C4-2B (cell line): Measurements from ENCODE around the gene UGT1A1.

ENCODE experiments used
- ZFX ChIP-seq: fragments of 450-650 bp; IDR thresholded peaks from 2 replicates; pipeline ENCODE4 v1.6.1; 2017
- TF ChIP-seq, protein P1 (sequence below): fragments of 450-650 bp; conservative IDR thresholded peaks from 2 replicates; pipeline ENCODE4 v1.5.1; 2017; ENCODE audit warnings: mild to moderate bottlenecking

DNA sequence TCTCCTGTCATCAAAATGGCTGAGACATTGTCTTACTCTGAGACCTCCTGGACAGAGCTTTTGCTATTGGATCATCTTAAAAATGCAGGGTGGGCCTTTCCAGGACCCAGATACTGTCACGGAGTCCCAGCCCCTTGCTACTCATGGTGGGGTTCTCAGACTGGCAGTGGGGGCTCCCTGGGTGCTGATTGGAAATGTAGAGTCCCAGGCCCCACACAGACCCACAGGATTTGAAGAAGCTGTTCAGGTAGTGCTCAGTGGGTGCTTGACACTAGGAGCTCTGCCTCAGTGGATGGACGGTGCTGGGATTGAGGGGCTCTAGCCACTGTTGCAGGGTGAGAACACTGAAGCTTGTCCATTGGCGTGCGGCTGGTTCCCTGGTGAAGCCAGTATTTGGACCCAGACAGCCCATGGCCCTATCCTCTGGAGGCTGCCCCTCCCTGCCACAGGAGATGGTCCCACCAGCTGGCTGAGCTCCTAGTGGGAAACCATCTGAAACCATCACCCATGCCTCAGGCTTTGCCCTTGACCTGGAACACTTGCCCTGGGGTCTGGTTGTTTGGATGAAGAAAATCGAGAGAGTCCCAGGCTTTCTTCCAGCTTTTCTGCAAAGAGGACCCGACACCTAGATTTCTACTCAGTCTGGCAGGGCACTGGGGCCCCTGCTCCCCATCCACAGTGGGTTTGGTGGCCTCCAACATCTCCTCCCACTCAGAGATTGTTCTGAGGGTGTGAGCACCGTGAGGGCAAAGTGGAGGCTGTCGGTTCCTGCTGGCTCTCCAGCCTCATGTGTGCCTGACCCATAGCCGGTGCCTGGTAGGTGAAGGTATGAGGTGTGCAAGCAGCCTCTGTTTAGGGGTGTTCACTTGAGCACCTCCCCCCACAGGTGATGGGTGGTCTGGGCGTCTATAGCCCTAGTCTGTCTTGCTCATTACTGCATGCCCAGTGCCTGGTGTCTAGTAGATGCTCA, 48.2 kb downstream of the UGT1A1 start:
- TF ChIP-seq, protein P1, sequence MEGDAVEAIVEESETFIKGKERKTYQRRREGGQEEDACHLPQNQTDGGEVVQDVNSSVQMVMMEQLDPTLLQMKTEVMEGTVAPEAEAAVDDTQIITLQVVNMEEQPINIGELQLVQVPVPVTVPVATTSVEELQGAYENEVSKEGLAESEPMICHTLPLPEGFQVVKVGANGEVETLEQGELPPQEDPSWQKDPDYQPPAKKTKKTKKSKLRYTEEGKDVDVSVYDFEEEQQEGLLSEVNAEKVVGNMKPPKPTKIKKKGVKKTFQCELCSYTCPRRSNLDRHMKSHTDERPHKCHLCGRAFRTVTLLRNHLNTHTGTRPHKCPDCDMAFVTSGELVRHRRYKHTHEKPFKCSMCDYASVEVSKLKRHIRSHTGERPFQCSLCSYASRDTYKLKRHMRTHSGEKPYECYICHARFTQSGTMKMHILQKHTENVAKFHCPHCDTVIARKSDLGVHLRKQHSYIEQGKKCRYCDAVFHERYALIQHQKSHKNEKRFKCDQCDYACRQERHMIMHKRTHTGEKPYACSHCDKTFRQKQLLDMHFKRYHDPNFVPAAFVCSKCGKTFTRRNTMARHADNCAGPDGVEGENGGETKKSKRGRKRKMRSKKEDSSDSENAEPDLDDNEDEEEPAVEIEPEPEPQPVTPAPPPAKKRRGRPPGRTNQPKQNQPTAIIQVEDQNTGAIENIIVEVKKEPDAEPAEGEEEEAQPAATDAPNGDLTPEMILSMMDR: no peak
- TF ChIP-seq ZFX: no peak
